ENCODE measurements around the gene GOLGA8M.
"Not testable (repeated sequence)": the region's sequence is repeated elsewhere in the genome, so short reads cannot be mapped to it uniquely, and the experiment has no call there.

The GOLGA8M gene

DNA sequence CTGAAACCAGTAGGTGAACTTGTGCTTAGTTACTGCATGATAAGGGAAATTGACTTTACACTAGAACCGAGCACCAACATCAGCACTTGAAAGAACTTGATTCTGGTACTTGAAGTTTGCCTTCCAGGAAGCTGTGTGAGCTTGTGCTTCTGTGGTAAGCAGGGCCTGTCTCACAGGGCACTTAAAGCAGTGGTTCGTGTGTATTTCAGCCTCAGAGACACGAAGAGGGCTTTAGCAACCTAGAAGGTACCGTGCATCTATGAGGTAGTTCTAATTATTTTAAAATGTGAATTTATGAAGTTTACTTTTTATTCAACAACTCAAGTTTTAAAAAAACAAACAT, 56.2 kb downstream of the GOLGA8M start:
- DNase-seq (ENCODE audit: low spot score) = not testable (repeated sequence)

GRCh38 chr15:28655329-28656017, 56.7 kb downstream of the GOLGA8M start:
- not testable (repeated sequence) for DNase-seq (ENCODE audit: low spot score)

- not testable (repeated sequence) for DNase-seq (ENCODE audit: low spot score)
Measured at GRCh38 chr15:28654194-28654593, 58.0 kb downstream of the GOLGA8M start.

- not testable (repeated sequence) for DNase-seq (ENCODE audit: low spot score)
Measured at GRCh38 chr15:28652538-28652937, 59.7 kb downstream of the GOLGA8M start.

All from CD4-positive, alpha-beta T cell treated with Interleukin-6 at 100 ng/mL for 8 hours (primary cell).